SK-N-SH (cell line): Measurements from ENCODE around the gene CHGA. TPM values are rescaled to one million over a fixed set of nuclear protein-coding genes. Genes with fewer than 3 reads are reported as not detected.
A peak's percentile ranks its signal among the peaks of the same experiment; 100 is the strongest.

Experiments
- CTCF ChIA-PET: fragments of 300-600, 350-600 bp; formaldehyde crosslinking; extraction: SDS; loops from one replicate; lab custom pipeline; 2021; lab: Yijun Ruan, JAX
- POLR2A ChIA-PET: fragments of 350-600 bp; sonication (Branson Sonifier 250); formaldehyde crosslinking; extraction: SDS; loops from one replicate; lab custom pipeline; 2020; ENCODE audit warnings: antibody characterized with exemption, inconsistent platforms; lab: Yijun Ruan, JAX
- DNase-seq: peaks from one replicate; pipeline ENCODE4 v3.0.0; 2012
- H2AFZ ChIP-seq: fragments of 200-600 bp; sonication (generic); 2 replicates; pipeline ENCODE4 v1.8.1; 2016; ENCODE audit warnings: antibody characterized with exemption, mild to moderate bottlenecking, low read depth
- H3F3A ChIP-seq: fragments of 200-600 bp; sonication (generic); replicated peaks from 2 replicates; pipeline ENCODE3; 2016; ENCODE audit warnings: antibody characterized with exemption, mild to moderate bottlenecking; ENCODE audit not compliant: insufficient read depth
- H3K27ac ChIP-seq, 2 experiments: fragments of 200-500 bp in 1 of 2; fragments of 200-600 bp in 1 of 2; sonication (Bioruptor generic) in 1 of 2; sonication (generic), shearing (Covaris generic) in 1 of 2; 2 replicates each; pipeline versions ENCODE4 v1.5.1 to v1.6.1; 2014 to 2016; ENCODE audit warnings: low read depth in 2 of 2, inconsistent platforms in 1 of 2, low read length in 1 of 2, mild to moderate bottlenecking in 1 of 2, mixed read lengths in 1 of 2
- H3K27me3 ChIP-seq: fragments of 200-600 bp; sonication (generic), shearing (Covaris generic); 2 replicates; pipeline ENCODE4 v1.6.1; 2016; ENCODE audit warnings: mixed run types; ENCODE audit not compliant: insufficient read depth
- H3K36me3 ChIP-seq, 2 experiments: fragments of 200-500 bp in 1 of 2; fragments of 200-600 bp in 1 of 2; sonication (Bioruptor generic) in 1 of 2; sonication (generic) in 1 of 2; replicated peaks in 1 of 2; 2 replicates each; pipeline versions ENCODE3 to v1.5.1; 2014 to 2016; ENCODE audit warnings: low read length in 1 of 2, mild to moderate bottlenecking in 1 of 2; ENCODE audit not compliant: insufficient read depth in 2 of 2, control insufficient read depth in 1 of 2
- H3K4me1 ChIP-seq, 2 experiments: fragments of 200-500 bp in 1 of 2; fragments of 200-600 bp in 1 of 2; sonication (Bioruptor generic) in 1 of 2; sonication (generic), shearing (Covaris generic) in 1 of 2; 2 replicates each; pipeline versions ENCODE4 v1.5.1 to v1.6.1; 2014 to 2016; ENCODE audit warnings: low read depth in 1 of 2, low read length in 1 of 2, mixed run types in 1 of 2; ENCODE audit not compliant: insufficient read depth in 2 of 2, control insufficient read depth in 1 of 2
- H3K4me2 ChIP-seq: fragments of 200-600 bp; sonication (generic), shearing (Covaris generic); 2 replicates; pipeline ENCODE4 v1.6.1; 2017; ENCODE audit warnings: mixed run types
- H3K4me3 ChIP-seq, 2 experiments: fragments of 200-500 bp in 1 of 2; fragments of 200-600 bp in 1 of 2; sonication (Bioruptor generic) in 1 of 2; sonication (generic), shearing (Covaris generic) in 1 of 2; 2 replicates each; pipeline versions ENCODE4 v1.5.1 to v1.8.1; 2014 to 2016; ENCODE audit warnings: low read depth in 2 of 2, inconsistent platforms in 1 of 2, low read length in 1 of 2, mild to moderate bottlenecking in 1 of 2, mixed read lengths in 1 of 2, moderate library complexity in 1 of 2
- H3K79me2 ChIP-seq: fragments of 200-600 bp; sonication (generic); 2 replicates; pipeline ENCODE4 v1.8.1; 2017; ENCODE audit warnings: mild to moderate bottlenecking; ENCODE audit not compliant: insufficient read depth
- H3K9ac ChIP-seq: fragments of 200-600 bp; sonication (generic); 2 replicates; pipeline ENCODE4 v1.6.1; 2017; ENCODE audit warnings: mixed run types
- H3K9me2 ChIP-seq: fragments of 200-600 bp; sonication (generic); 2 replicates; pipeline ENCODE4 v1.6.1; 2017; ENCODE audit warnings: mixed run types
- H3K9me3 ChIP-seq: fragments of 200-600 bp; sonication (generic); 2 replicates; pipeline ENCODE4 v1.6.1; 2017; ENCODE audit warnings: mixed run types, mild to moderate bottlenecking, moderate library complexity
- H4K20me1 ChIP-seq: fragments of 200-600 bp; sonication (generic); 2 replicates; pipeline ENCODE4 v1.6.1; 2017; ENCODE audit warnings: mild to moderate bottlenecking, mixed run types; ENCODE audit not compliant: insufficient read depth
- CTCF ChIP-seq: fragments of 200-600 bp; sonication (generic); IDR thresholded peaks from 2 replicates; pipeline ENCODE4 v1.6.1; 2017; ENCODE audit warnings: antibody characterized with exemption, mild to moderate bottlenecking, moderate library complexity
- EZH2phosphoT487 ChIP-seq: fragments of 200-600 bp; sonication (generic); IDR thresholded peaks from 2 replicates; pipeline ENCODE4 v1.6.1; 2017; ENCODE audit warnings: low read depth, mixed run types, mild to moderate bottlenecking, antibody characterized with exemption, moderate library complexity, borderline replicate concordance
- FOXJ3 ChIP-seq: sonication (generic); formaldehyde crosslinking; IDR thresholded peaks from 2 replicates; pipeline ENCODE4 v1.5.1; 2020; ENCODE audit warnings: mild to moderate bottlenecking, missing genetic modification reagents
- NRF1 ChIP-seq: IDR thresholded peaks from 2 replicates; pipeline ENCODE4 v1.6.1; 2012; ENCODE audit warnings: low read depth, mild to moderate bottlenecking, low read length
- RAD21 ChIP-seq: IDR thresholded peaks from 2 replicates; pipeline ENCODE4 v1.6.1; 2012; ENCODE audit warnings: mild to moderate bottlenecking, low read length
- TEAD4 ChIP-seq: IDR thresholded peaks from 2 replicates; pipeline ENCODE4 v1.4.0; 2012; ENCODE audit warnings: mild to moderate bottlenecking, borderline replicate concordance; ENCODE audit not compliant: insufficient read depth
- WGBS: methylation state at CpG from one replicate; pipeline ENCODE4 v1.1.6; 2017; ENCODE audit warnings: low lambda C conversion rate; 5-methylcytosine and 5-hydroxymethylcytosine counted together
- polyA plus RNA-seq, 3 experiments: library from polyadenylated mRNA; depleted of rRNA; stranded (reverse); fragments of >200 nt; gene quantifications; 2 replicates each; pipeline ENCODE4 v1.2.3, GENCODE V29; 2012

Gene CHGA
- polyA plus RNA-seq, 1 of the 3 experiments (the other 2 are of a cell fraction): 5.6 TPM

- Histone ChIP-seq H3K4me1 (peaks cover 0 to 48% of the 10 kb centered on the region in 2 experiments; a peak in 1 of 4 replicates), H3K4me2 (no peak overlapping the region), H3K27ac (no peak overlapping the region), H3K9me2 (no peaks in the 10 kb centered on the region), H2AFZ (no peak overlapping the region), H3K27me3 (no peaks in the 10 kb centered on the region), H4K20me1 (no peaks in the 10 kb centered on the region), H3K79me2 (no peaks in the 10 kb centered on the region), H3K9ac (no peak overlapping the region), H3K9me3 (no peaks in the 10 kb centered on the region), H3K4me3 (no peak overlapping the region), H3F3A (no peaks in the 10 kb centered on the region), H3K36me3 (peaks cover 0 to 4% of the 10 kb centered on the region in 2 experiments)
- DNase-seq: no peak
- 93% methylated on average over 22 of the region's 30 CpGs for WGBS
- ChIA-PET POLR2A (interaction anchor here (0.9 to 7.1 kb wide), 4 partner anchors 9 to 189 kb away, joined by 3 to 57 read pairs (median 7); partner anchors contain the start of gene CHGA), CTCF (interaction anchor here (0.8 to 1.6 kb wide), 3 partner anchors 9 to 234 kb away, joined by 3 to 7 read pairs (median 4); no protein-coding TSS in a partner anchor)
- TF ChIP-seq CTCF: no peak
- peak; percentile 18; the same call in 1 of the 2 replicates for TF ChIP-seq RAD21
Observed at GRCh38 chr14:92942976-92943710, 20.2 kb downstream of the CHGA start.

GRCh38 chr14:92943855-92944570, 21.1 kb downstream of the CHGA start:
- Histone ChIP-seq H2AFZ (no peak overlapping the region), H3F3A (no peaks in the 10 kb centered on the region), H3K4me1 (peaks cover 0 to 39% of the 10 kb centered on the region in 2 experiments; a peak in 1 of 4 replicates), H3K27me3 (no peaks in the 10 kb centered on the region), H3K9ac (no peak overlapping the region), H4K20me1 (no peaks in the 10 kb centered on the region), H3K79me2 (no peaks in the 10 kb centered on the region), H3K4me3 (no peak overlapping the region), H3K9me3 (no peaks in the 10 kb centered on the region), H3K9me2 (no peaks in the 10 kb centered on the region), H3K36me3 (peaks cover 0 to 4% of the 10 kb centered on the region in 2 experiments), H3K27ac (peak overlapping the region in 1 of 2 experiments; percentile 6; a peak in 1 of 4 replicates), H3K4me2 (no peak overlapping the region)
- no peak for DNase-seq
- no peak for TF ChIP-seq EZH2phosphoT487
- TF ChIP-seq FOXJ3 (CRISPR knock-in tag): no peak
- TF ChIP-seq NRF1: no peak
- TF ChIP-seq TEAD4: no peak
- CTCF ChIA-PET: interaction anchor here (1.0 to 5.2 kb wide), 7 partner anchors 8 to 234 kb away, joined by 3 to 32 read pairs (median 6); no protein-coding TSS in a partner anchor
- WGBS: 96% methylated on average over 2 of the region's 17 CpGs
- POLR2A ChIA-PET: interaction anchor here (0.9 to 7.1 kb wide), 6 partner anchors 10 to 188 kb away, joined by 4 to 57 read pairs (median 6); partner anchors contain the start of gene CHGA
